ENCODE data around the gene PDE4D.

Gene PDE4D

GRCh38 chr5:59542306-59542705 lies 351.2 kb downstream of the PDE4D start:
- no peak for DNase-seq

DNA sequence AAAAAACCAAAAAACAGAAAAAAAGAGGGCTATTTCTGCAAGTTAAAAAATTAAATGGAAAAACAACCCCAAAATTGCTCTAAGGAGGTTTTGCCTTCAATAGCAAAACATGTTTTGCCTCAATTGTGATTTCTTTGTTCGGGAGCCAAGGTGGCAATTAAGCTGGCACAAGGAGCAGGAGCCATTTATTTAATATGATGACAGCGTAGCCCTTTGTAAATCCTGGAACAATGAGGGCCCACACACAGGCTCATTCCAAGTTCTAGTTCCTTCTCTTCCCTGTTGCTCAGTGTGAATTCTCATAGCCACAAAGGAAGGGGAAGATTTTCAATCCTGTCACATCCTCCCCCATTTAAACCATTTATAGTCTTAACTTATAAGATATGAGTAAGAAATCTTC lies 353.2 kb downstream of the PDE4D start:
- no peak for DNase-seq

GRCh38 chr5:59538750-59539121 lies 354.8 kb downstream of the PDE4D start:
- no peak for DNase-seq

DNA sequence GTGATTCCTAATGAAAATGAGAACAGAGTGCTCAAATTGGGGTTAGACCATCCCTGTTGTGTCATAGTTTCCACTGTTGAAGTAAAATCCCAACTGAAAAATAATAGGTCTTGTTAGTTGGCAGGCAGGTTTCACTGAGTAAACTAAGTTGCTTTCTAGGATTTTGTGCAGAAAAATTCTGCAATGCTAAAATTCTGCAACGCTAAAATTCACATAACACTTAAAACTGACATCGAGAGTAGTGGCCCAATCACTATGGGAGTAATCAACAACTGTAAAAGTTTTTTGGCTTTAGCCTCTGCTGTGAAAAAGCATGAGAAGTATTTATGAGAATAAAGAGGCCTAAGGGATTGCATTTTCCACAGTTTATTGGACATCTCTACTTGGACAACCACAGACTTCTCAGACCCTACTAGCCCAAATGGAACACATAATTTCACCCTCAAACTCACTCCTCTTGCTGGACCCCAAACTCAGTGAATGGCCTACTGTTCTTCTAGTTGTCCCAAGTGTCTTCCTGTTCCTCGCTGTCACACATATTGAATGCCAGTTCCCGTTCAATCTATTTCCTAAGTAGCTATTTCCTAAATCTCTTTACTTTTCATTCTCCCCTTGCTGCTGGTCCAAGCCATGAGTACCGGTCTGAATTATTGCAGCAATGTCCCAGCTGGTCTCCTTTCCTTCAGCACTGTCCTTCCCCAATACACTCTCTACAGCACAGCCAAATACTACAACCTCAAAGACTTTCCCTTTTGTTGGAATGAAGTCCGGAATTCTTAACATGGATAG lies 355.4 kb downstream of the PDE4D start:
- DNase-seq, result no peak

GRCh38 chr5:59536875-59537274 lies 356.7 kb downstream of the PDE4D start:
- DNase-seq, result no peak

DNA sequence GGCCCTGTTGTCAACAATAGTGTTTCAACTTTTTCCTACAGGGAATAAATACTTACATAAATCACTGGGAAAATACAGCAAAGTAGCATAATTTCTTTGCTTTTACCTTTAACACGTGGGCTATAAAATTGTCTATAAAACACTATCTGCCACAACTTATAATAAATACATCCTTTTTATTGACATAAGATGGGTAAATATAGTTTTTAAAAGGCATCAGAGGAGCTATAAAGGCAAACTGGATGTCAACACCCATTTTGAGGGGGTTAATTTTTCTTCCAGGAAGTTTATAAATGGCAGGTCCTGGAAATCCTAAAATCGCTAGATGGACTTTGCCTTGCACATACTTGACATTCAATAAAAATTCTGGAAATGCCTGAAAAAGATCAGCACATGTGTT lies 358.0 kb downstream of the PDE4D start:
- DNase-seq, result no peak

GRCh38 chr5:59533730-59534108 lies 359.8 kb downstream of the PDE4D start:
- DNase-seq, result no peak

- no peak for DNase-seq
Measured at GRCh38 chr5:59532979-59533729, 360.4 kb downstream of the PDE4D start.

DNA sequence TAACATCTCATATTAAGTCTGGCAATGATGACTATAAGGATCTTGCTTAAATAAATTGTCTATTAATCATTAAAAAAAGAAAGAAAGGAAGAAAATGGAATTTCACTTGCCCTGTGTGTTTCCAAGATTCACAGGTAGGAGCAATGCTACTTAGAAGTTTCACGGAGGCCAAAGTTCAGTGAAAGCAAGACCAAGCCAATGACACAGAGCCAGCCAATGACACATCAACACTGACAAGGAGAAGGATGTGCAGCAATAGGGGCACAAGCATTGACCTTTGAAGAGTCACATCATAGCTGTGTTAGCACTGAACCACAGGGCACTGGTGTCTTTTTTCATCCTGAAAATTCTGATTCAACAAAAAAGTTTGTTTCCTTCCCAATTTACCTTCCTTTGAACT lies 364.3 kb downstream of the PDE4D start:
- no peak for DNase-seq

GRCh38 chr5:59528202-59528862 lies 365.2 kb downstream of the PDE4D start:
- no peak for DNase-seq

- no peak for DNase-seq
Measured at GRCh38 chr5:59525957-59526356, 367.6 kb downstream of the PDE4D start.

- no peak for DNase-seq
Measured at GRCh38 chr5:59525311-59525710, 368.2 kb downstream of the PDE4D start.

GRCh38 chr5:59522201-59522831 lies 371.2 kb downstream of the PDE4D start:
- DNase-seq, result no peak

GRCh38 chr5:59521476-59521875 lies 372.1 kb downstream of the PDE4D start:
- DNase-seq, result no peak

DNA sequence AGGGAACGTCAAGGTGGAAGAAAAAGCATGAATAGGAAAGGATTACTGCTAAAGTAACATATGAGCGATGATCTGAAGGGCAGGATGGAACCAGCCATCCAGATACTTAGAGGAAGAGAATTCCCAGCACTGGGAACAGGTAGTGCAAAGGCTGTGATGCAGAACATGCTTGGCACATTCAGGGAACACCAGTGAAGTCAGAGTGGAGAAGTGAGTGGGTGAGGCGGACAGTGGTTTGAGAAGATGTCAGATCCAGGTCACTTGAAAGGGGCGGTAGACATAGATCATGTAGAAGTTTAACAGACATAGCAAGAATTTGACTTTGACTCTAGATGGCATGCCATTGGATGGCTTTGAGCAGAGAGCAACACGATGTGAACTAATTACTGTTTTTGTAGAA lies 374.2 kb downstream of the PDE4D start:
- no peak for DNase-seq

GRCh38 chr5:59517926-59518585 lies 375.5 kb downstream of the PDE4D start:
- DNase-seq, result no peak

DNA sequence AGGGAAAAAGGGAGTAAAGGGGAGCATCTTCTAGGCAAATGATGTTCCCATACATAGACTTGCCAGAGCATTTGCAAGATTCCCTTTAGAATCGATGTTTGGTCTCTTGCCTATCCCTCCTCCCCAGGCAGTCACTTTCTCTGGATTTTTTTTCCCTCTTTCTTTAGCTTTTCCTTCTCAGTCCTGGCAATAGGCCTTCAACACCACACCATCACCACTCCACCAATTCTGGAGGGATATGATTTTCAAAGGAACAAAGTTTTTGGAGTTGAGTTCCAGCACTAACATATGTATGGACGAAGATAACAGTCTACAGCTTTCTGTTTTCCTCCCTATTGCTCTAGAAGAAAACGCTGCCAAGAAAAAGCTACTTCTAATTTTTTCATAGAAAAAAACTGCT lies 377.4 kb downstream of the PDE4D start:
- DNase-seq, result no peak

DNA sequence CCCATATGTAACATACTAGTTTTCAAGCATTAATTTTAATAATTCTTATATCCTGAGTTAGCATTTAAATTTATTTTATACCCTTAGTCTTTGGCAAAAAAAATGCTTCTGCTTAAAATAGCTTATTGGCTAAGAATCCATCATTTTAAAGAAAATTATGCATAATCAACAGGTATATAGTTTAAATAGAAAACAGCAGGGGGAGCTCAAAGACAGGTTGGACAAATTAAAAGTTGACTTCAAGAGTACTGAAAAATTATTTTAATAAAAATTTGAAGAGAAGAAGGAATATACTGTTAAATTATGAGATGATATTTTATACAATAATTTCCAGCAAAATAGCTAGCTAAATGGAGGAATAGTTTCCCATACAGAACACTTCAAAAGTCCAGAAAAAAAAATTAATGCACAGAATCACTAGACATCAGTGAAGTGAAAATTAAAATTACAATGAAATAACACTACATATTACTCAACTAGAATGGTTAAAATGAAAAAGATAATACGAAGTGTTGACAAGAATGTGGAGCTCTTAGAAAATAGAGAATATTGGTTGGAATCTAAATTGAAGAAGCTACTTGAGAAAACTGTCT lies 387.1 kb downstream of the PDE4D start:
- DNase-seq, result no peak

DNA sequence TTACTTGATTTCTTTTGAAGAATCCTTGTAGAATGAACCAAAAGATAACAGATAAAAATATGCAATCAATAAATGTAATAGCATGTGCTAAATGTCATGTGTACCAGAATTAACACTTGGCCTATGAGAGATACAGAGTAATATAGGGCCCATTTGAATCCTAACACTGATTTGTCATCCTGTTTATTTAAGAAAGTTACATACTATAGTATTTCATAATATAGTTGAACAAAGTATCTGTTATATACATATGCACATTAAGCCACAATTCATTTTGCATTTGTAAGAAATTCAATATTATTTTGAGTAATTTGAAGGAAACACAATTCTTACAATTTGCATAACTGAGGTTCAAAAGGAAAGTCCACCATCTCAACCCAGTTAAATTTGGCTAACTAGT lies 389.5 kb downstream of the PDE4D start:
- DNase-seq, result no peak

DNA sequence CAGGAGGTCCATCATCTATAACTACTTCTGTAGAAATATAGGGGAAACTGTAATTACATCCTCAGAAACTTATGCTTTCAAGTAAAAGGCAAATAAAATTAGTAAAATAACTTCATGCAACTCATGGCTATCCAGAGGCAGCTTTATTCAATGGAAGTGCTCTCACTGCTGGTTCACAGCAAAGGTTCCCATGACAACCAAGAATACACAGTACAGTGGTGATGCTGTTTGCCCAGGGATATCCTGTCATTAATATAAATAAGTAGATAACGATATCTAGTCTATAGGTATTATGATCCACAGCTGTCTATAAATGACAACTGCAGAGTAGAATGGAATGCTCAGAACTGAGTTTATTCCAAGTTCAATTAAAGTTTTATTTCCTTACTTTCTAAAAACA lies 390.3 kb downstream of the PDE4D start:
- DNase-seq, result no peak

DNA sequence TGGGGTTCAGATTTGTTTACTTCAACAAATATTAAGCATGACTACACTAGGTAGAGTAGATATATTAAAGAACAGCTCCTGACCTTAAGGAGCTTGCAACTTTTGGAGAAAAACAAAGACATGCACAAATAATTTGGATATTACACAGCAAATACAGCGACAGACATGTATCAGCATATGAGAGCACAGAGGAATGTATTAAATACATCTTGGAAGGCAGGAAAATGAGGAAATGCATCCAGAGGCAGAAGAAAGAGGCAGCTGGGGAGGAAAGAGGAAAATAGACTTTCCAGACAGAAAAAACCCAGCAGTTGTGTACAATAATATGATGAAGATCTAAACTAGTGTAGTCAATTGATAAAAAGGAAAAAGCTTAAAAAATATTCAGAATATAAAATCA lies 392.2 kb downstream of the PDE4D start:
- no peak for DNase-seq

DNA sequence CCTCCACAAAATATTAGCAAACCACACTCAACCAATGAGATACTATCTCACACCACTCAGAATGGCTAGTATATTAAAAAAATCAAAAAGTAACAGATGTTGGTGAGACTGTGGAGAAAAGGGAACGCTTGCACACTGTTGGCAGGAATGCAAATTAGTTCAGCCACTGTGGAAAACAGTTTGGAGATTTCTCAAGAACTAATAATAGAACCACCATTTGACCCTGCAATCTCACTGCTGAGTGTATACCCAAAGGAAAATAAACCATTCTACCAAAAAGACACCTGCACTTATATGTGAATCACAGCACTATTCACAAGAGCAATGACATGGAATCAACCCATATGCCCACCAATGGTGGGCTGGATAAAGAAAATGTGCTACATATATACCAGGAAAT lies 393.5 kb downstream of the PDE4D start:
- no peak for DNase-seq

- no peak for DNase-seq
Measured at GRCh38 chr5:59497207-59497606, 396.3 kb downstream of the PDE4D start.

All from stimulated activated naive CD4-positive, alpha-beta T cell treated with Interleukin-2 at 50 U/mL for 16 hours (primary cell).